MCF 10A (cell line): ENCODE results near the gene GRIK1. TPM values are rescaled to one million over a fixed set of nuclear protein-coding genes. Genes with fewer than 3 reads are reported as not detected.

ENCODE experiments used
- BruUV-seq: library from RNA; stranded (reverse); fragments of 400-500 nt; replicated peaks from 2 replicates; lab custom pipeline; 2021; lab: Mats Ljungman, UMichigan
- CTCF ChIA-PET: fragments of 300-600 bp; sonication (Branson Sonifier 250); formaldehyde crosslinking; extraction: SDS; loops from one replicate; lab custom pipeline; 2021; ENCODE audit warnings: antibody characterized with exemption, inconsistent platforms; lab: Yijun Ruan, JAX
- POLR2A ChIA-PET: fragments of 300-600, 350-650 bp; sonication (Branson Sonifier 250); formaldehyde crosslinking; extraction: SDS; loops from one replicate; lab custom pipeline; 2020; ENCODE audit warnings: antibody characterized with exemption, inconsistent platforms; lab: Yijun Ruan, JAX
- DNase-seq: peaks from one replicate; pipeline ENCODE4 v3.0.0-alpha.2; 2018; ENCODE audit not compliant: unreplicated experiment
- H3K27ac Mint-ChIP-seq: one replicate; pipeline ENCODE4 v1.8.0; 2022; ENCODE audit warnings: mild to moderate bottlenecking, low read depth, mixed read lengths; ENCODE audit not compliant: unreplicated experiment
- H3K27me3 Mint-ChIP-seq: one replicate; pipeline ENCODE4 v1.8.0; 2022; ENCODE audit warnings: mixed read lengths; ENCODE audit not compliant: insufficient read depth, unreplicated experiment
- H3K36me3 Mint-ChIP-seq: one replicate; pipeline ENCODE4 v1.8.0; 2022; ENCODE audit warnings: mild to moderate bottlenecking, moderate library complexity, mixed read lengths; ENCODE audit not compliant: insufficient read depth, unreplicated experiment
- H3K4me1 Mint-ChIP-seq: one replicate; pipeline ENCODE4 v1.8.0; 2022; ENCODE audit warnings: mixed read lengths; ENCODE audit not compliant: insufficient read depth, unreplicated experiment
- H3K4me3 Mint-ChIP-seq: one replicate; pipeline ENCODE4 v1.8.0; 2022; ENCODE audit warnings: mild to moderate bottlenecking, moderate library complexity, mixed read lengths; ENCODE audit not compliant: unreplicated experiment
- H3K9me3 Mint-ChIP-seq: one replicate; pipeline ENCODE4 v1.8.0; 2022; ENCODE audit warnings: mixed read lengths; ENCODE audit not compliant: unreplicated experiment
- CTCF ChIP-seq: fragments of 200-600 bp; IDR thresholded peaks from one replicate; pipeline ENCODE4 v1.8.0; 2022; ENCODE audit warnings: antibody characterized with exemption, mild to moderate bottlenecking; ENCODE audit not compliant: unreplicated experiment
- intact Hi-C: fragments of 100-400 bp; cut with micrococcal nuclease; formaldehyde crosslinking; loops from 2 replicates; pipeline ENCODE4 v1.14.1; 2022
- total RNA-seq: library from RNA; stranded (reverse); gene quantifications from 2 replicates; pipeline ENCODE4 v1.2.3, GENCODE V29; 2022

Gene GRIK1
- total RNA-seq, 1 experiment from 2014 or later, result not detected

DNA sequence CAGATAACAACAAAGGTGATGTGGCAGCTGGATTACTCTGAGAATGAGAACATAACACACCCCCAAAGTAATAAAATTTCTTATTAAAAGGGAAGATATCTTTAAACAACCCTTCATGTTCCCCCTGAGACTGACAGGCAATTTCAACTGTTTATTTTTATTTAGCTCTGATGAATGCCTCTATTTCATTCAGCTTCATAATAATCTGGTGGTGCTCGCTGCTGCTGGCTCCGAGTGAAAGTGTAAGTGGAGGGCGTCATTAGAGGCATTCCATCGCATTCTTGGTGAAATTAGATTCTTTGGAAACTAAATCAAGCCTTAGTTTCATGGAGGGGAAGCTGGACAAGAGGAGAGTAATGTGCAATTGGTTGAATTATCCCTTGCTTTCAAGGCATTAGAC is 128.9 kb downstream of the GRIK1 start:
- POLR2A ChIA-PET, result no interaction called here
- H3K36me3 Mint-ChIP-seq, result no peaks in the 10 kb centered on the region

GRCh38 chr21:29808153-29808552 is 131.6 kb downstream of the GRIK1 start:
- H3K27ac Mint-ChIP-seq, result no peak overlapping the region
- BruUV-seq, result no TSS peak
- ChIA-PET POLR2A (no interaction called here), CTCF (no interaction called here)
- H3K9me3 Mint-ChIP-seq, result no peaks in the 10 kb centered on the region
- intact Hi-C loops, result no loop called here
- H3K27me3 Mint-ChIP-seq, result no peaks in the 10 kb centered on the region
- no peak for DNase-seq
- H3K4me1 Mint-ChIP-seq, result no peaks in the 10 kb centered on the region
- no peaks in the 10 kb centered on the region for H3K36me3 Mint-ChIP-seq
- no peak overlapping the region for H3K4me3 Mint-ChIP-seq
- no peak for TF ChIP-seq CTCF

More for the DNA sequence above, 128.9 kb downstream of the GRIK1 start:
- H3K4me3 Mint-ChIP-seq, result no peak overlapping the region
- TF ChIP-seq CTCF, result no peak
- no TSS peak for BruUV-seq
- no peaks in the 10 kb centered on the region for H3K9me3 Mint-ChIP-seq
- CTCF ChIA-PET, result interaction anchor here (0.8 to 1.0 kb wide), 3 partner anchors 9 to 334 kb away, joined by 3 read pairs; no protein-coding TSS in a partner anchor
- no peaks in the 10 kb centered on the region for H3K27me3 Mint-ChIP-seq
- no peaks in the 10 kb centered on the region for H3K4me1 Mint-ChIP-seq
- intact Hi-C loops, result no loop called here
- H3K27ac Mint-ChIP-seq, result no peak overlapping the region
- DNase-seq, result no peak

GRCh38 chr21:29805105-29805504 is 134.7 kb downstream of the GRIK1 start:
- intact Hi-C loops, result no loop called here
- Mint-ChIP-seq H3K27ac (no peak overlapping the region), H3K4me3 (no peak overlapping the region), H3K9me3 (no peaks in the 10 kb centered on the region), H3K27me3 (peaks cover 26% of the 10 kb centered on the region), H3K4me1 (no peaks in the 10 kb centered on the region), H3K36me3 (no peaks in the 10 kb centered on the region)
- CTCF ChIA-PET, result interaction anchor here (0.7 kb wide), 1 partner anchor 492 kb away, joined by 4 read pairs; no protein-coding TSS in a partner anchor
- POLR2A ChIA-PET, result no interaction called here
- TF ChIP-seq CTCF, result no peak
- no peak for DNase-seq
- BruUV-seq, result no TSS peak

- no peaks in the 10 kb centered on the region for H3K36me3 Mint-ChIP-seq
- H3K4me3 Mint-ChIP-seq, result no peak overlapping the region
- ChIA-PET CTCF (interaction anchor here (0.6 kb wide), 1 partner anchor 224 kb away, joined by 4 read pairs; no protein-coding TSS in a partner anchor), POLR2A (no interaction called here)
- no peak for DNase-seq
- no peak overlapping the region for H3K27ac Mint-ChIP-seq
- H3K9me3 Mint-ChIP-seq, result no peaks in the 10 kb centered on the region
- peaks cover 26% of the 10 kb centered on the region for H3K27me3 Mint-ChIP-seq
- H3K4me1 Mint-ChIP-seq, result no peaks in the 10 kb centered on the region
- no TSS peak for BruUV-seq
- intact Hi-C loops, result no loop called here
- TF ChIP-seq CTCF, result no peak
Measured at GRCh38 chr21:29803191-29803590, 136.6 kb downstream of the GRIK1 start.
